K562 (cell line): ENCODE measurements around the gene ANKS1B. TPM values are rescaled to one million over a fixed set of nuclear protein-coding genes. Genes with fewer than 3 reads are reported as not detected.

Experiments used
- ATAC-seq: fragments of 200-7000 bp; cut with Tn5 transposase; 3 replicates; pipeline ENCODE4 v1.9.1; 2020; ENCODE audit warnings: moderate library complexity
- BruUV-seq: library from RNA; stranded (reverse); fragments of 400-500 nt; replicated peaks from 2 replicates; lab custom pipeline; 2021; lab: Mats Ljungman, UMichigan
- CTCF ChIA-PET: fragments of 300-600 bp; formaldehyde crosslinking; extraction: SDS; loops from one replicate; lab custom pipeline; 2021; ENCODE audit warnings: low intra/inter-chr PET ratio; lab: Yijun Ruan, JAX
- POLR2A ChIA-PET: fragments of 300-600, 350-650 bp; sonication (Branson Sonifier 250); formaldehyde crosslinking; extraction: SDS; loops from one replicate; lab custom pipeline; 2021; ENCODE audit warnings: antibody characterized with exemption, inconsistent platforms; lab: Yijun Ruan, JAX
- DNase-seq, 4 experiments: peaks; one replicate each; pipeline versions ENCODE4 v3.0.0 to v3.0.0-alpha.2; 2011 to 2018; ENCODE audit warnings: low spot score in 3 of 4, mixed read lengths in 3 of 4; ENCODE audit errors: extremely low read depth in 1 of 4
- FAIRE-seq: peaks from 2 replicates; lab custom pipeline; 2011; peaks lifted over from hg19 to GRCh38; lab: Jason Lieb, UNC
- H2AFZ ChIP-seq: 2 replicates; pipeline ENCODE4 v1.6.0; 2011; ENCODE audit warnings: low read depth, low read length, control low read depth, inconsistent platforms
- H3K27ac ChIP-seq: fragments of 200-600 bp; 3 replicates; pipeline ENCODE4 v1.8.0; 2011; ENCODE audit warnings: low read depth, mild to moderate bottlenecking, control low read depth, inconsistent platforms, low read length, moderate library complexity, mixed read lengths; ENCODE audit errors: extremely low read depth
- H3K27me3 ChIP-seq, 2 experiments: fragments of 300-600 bp in 1 of 2; 2 replicates in 1 of 2; 3 replicates in 1 of 2; pipeline versions ENCODE4 v1.6.0 to v1.8.0; 2011; ENCODE audit warnings: inconsistent platforms in 2 of 2, low read length in 2 of 2, mild to moderate bottlenecking in 1 of 2, mixed read lengths in 1 of 2, moderate library complexity in 1 of 2; ENCODE audit not compliant: control insufficient read depth in 2 of 2, insufficient read depth in 2 of 2
- H3K36me3 ChIP-seq: fragments of 300-600 bp; 3 replicates; pipeline ENCODE4 v1.8.0; 2011; ENCODE audit warnings: mild to moderate bottlenecking, low read length, inconsistent platforms; ENCODE audit not compliant: control insufficient read depth, insufficient read depth
- H3K4me1 ChIP-seq, 2 experiments: fragments of 200-600 bp in 1 of 2; replicated peaks in 1 of 2; 2 replicates in 1 of 2; 3 replicates in 1 of 2; pipeline versions ENCODE4 v1.5.1 to v1.8.0; 2011; ENCODE audit warnings: inconsistent platforms in 2 of 2, low read length in 2 of 2, mild to moderate bottlenecking in 1 of 2, mixed read lengths in 1 of 2, moderate library complexity in 1 of 2; ENCODE audit not compliant: control insufficient read depth in 2 of 2, insufficient read depth in 2 of 2
- H3K4me2 ChIP-seq: 2 replicates; pipeline ENCODE4 v1.6.1; 2011; ENCODE audit warnings: low read length, control low read depth, inconsistent platforms, mixed read lengths; ENCODE audit not compliant: insufficient read depth
- H3K4me3 ChIP-seq: fragments of 200-600 bp; sonication (generic), shearing (Covaris generic); 2 replicates; pipeline ENCODE4 v1.5.1; 2016; ENCODE audit warnings: control low read depth, inconsistent platforms
- H3K79me2 ChIP-seq: fragments of 200-600 bp; 3 replicates; pipeline ENCODE4 v1.8.0; 2011; ENCODE audit warnings: low read length, inconsistent platforms; ENCODE audit not compliant: control insufficient read depth, insufficient read depth
- H3K9ac ChIP-seq, 2 experiments: 2 replicates each; pipeline versions ENCODE4 v1.6.0 to v1.6.1; 2011; ENCODE audit warnings: low read depth in 2 of 2, low read length in 2 of 2, control low read depth in 1 of 2, inconsistent platforms in 1 of 2, mild to moderate bottlenecking in 1 of 2, mixed read lengths in 1 of 2; ENCODE audit not compliant: insufficient read depth in 1 of 2
- H3K9me1 ChIP-seq: one replicate; pipeline ENCODE4 v1.6.0; 2011; ENCODE audit warnings: inconsistent platforms, mild to moderate bottlenecking, low read length, moderate library complexity; ENCODE audit not compliant: control insufficient read depth, insufficient read depth
- H3K9me3 ChIP-seq: replicated peaks from 2 replicates; pipeline ENCODE4 v1.5.1; 2011; ENCODE audit warnings: low read depth, low read length, inconsistent platforms; ENCODE audit not compliant: control insufficient read depth, insufficient read depth
- H4K20me1 ChIP-seq: replicated peaks from 2 replicates; pipeline ENCODE4 v1.6.1; 2011; ENCODE audit warnings: low read length, inconsistent platforms, mixed read lengths; ENCODE audit not compliant: control insufficient read depth, insufficient read depth
- POLR2B ChIP-seq: fragments of 450-650 bp; IDR thresholded peaks from 2 replicates; pipeline ENCODE4 v1.6.1; 2018; ENCODE audit warnings: low read depth; ENCODE audit not compliant: partially characterized antibody
- ZFX ChIP-seq: sonication (generic); formaldehyde crosslinking; IDR thresholded peaks from 2 replicates; pipeline ENCODE4 v1.8.0; 2022; ENCODE audit warnings: mild to moderate bottlenecking, missing genetic modification reagents, moderate library complexity
- ZNF561 ChIP-seq: fragments of 450-650 bp; formaldehyde crosslinking; conservative IDR thresholded peaks from 2 replicates; pipeline ENCODE4 v1.4.0; 2020; ENCODE audit warnings: mild to moderate bottlenecking, moderate library complexity
- WGBS: fragments of 100-300 bp; shearing (Covaris generic); methylation state at CpG from one replicate; pipeline ENCODE4 v1.1.6; 2016; ENCODE audit warnings: low coverage, mixed read lengths; ENCODE audit not compliant: insufficient coverage; ENCODE audit errors: missing lambda C conversion rate; 5-methylcytosine and 5-hydroxymethylcytosine counted together
- in situ Hi-C: fragments of 300-500 bp; cut with MboI; formaldehyde crosslinking; loops from 4 replicates; pipeline ENCODE4 v1.15.0; 2018; ENCODE audit warnings: inconsistent platforms, mixed read lengths
- intact Hi-C: fragments of 100-400 bp; cut with micrococcal nuclease; formaldehyde crosslinking; loops from 2 replicates; pipeline ENCODE4 v1.14.2; 2022
- polyA plus RNA-seq, 8 experiments: library from polyadenylated mRNA; depleted of rRNA in 4 of 8; stranded (reverse) in 5 of 8; unstranded in 3 of 8; fragments of >200 nt; fragmentation: Nextera tagmentation in 2 of 8; fragmentation: Illumina TruSeq in 1 of 8; extraction: Ambion mirVana in 2 of 8; extraction: Trizol in 1 of 8; gene quantifications; 2 replicates each; pipeline versions ENCODE4 v1.2.1 to v1.2.3, GENCODE V29; 2011 to 2014; ENCODE audit warnings: inconsistent platforms in 1 of 8, missing spikeins in 1 of 8
- total RNA-seq, 7 experiments: library from RNA; depleted of rRNA in 6 of 7; stranded (reverse); fragments of >200 nt in 6 of 7; fragmentation: Illumina TruSeq in 2 of 7; extraction: Trizol in 2 of 7; gene quantifications; 2 replicates each; pipeline versions ENCODE4 v1.2.1 to v1.2.3, GENCODE V29; 2011 to 2021; ENCODE audit warnings: low replicate concordance in 1 of 7
- TF ChIP-seq, protein P1 (sequence below): fragments of 450-650 bp; conservative IDR thresholded peaks from 2 replicates; pipeline ENCODE4 v1.6.1; 2016; ENCODE audit warnings: missing genetic modification characterization, low read depth, mild to moderate bottlenecking, control low read depth, missing compliant biosample characterization
- TF ChIP-seq, protein P2 (sequence below): sonication (generic); formaldehyde crosslinking; IDR thresholded peaks from 2 replicates; pipeline ENCODE4 v1.8.1; 2023; ENCODE audit warnings: mild to moderate bottlenecking, missing genetic modification reagents, moderate library complexity

ANKS1B gene
- total and polyA plus RNA-seq, 9 of the 15 experiments (the other 6 are each of a cell fraction or from before 2014, with no cell fraction given), result 0.04 to 0.47 (median 0.28) TPM; not detected in 4

DNA sequence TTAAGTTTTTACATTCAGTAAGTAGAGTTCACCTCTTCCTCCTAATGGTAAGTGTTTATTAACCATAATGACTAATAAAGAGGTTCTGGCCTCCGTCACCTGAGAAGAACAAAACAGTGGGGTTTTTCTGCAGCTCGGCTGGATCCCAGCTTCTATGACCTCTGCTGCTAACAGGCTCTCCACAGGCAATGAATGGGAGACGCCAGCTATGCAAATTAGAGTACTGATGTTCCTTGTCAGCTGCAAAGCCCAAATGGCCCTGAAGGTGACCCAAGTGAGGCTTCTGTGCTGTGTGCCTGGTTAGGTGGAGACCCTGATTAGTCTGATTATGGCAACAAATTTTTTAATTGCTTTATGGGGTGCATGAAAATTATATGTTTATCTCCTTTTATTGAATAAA lies 1121.6 kb downstream of the ANKS1B start (continued):
- TF ChIP-seq, protein P1, sequence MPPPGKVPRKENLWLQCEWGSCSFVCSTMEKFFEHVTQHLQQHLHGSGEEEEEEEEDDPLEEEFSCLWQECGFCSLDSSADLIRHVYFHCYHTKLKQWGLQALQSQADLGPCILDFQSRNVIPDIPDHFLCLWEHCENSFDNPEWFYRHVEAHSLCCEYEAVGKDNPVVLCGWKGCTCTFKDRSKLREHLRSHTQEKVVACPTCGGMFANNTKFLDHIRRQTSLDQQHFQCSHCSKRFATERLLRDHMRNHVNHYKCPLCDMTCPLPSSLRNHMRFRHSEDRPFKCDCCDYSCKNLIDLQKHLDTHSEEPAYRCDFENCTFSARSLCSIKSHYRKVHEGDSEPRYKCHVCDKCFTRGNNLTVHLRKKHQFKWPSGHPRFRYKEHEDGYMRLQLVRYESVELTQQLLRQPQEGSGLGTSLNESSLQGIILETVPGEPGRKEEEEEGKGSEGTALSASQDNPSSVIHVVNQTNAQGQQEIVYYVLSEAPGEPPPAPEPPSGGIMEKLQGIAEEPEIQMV (tag), result no peak
- TF ChIP-seq, protein P2, sequence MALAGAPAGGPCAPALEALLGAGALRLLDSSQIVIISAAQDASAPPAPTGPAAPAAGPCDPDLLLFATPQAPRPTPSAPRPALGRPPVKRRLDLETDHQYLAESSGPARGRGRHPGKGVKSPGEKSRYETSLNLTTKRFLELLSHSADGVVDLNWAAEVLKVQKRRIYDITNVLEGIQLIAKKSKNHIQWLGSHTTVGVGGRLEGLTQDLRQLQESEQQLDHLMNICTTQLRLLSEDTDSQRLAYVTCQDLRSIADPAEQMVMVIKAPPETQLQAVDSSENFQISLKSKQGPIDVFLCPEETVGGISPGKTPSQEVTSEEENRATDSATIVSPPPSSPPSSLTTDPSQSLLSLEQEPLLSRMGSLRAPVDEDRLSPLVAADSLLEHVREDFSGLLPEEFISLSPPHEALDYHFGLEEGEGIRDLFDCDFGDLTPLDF, result no peak
- TF ChIP-seq POLR2B, result no peak
- TF ChIP-seq ZFX, result no peak

DNA sequence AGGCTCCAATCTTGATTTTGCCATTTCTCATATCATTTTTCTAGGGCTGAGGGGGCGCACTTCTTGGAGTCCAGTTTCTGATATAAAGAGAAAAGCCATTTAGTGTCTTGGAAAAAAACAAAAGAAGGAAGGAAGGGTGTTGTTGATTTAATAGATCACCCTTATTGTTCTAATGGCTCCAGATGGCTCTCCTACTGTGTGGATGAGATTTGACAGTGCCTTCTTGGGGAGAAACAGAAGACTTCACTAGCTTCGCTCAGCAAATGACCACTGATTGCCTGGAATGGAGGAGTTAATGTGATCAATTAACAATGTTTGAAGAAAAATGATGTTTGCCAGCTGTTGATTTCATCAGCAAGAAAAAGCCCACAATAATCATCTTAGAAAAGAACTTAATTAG lies 1123.5 kb downstream of the ANKS1B start:
- 0% methylated on average over 2 of the region's 2 CpGs for WGBS
- CTCF ChIA-PET, result no interaction called here
- DNase-seq (no peak), FAIRE-seq (no peak)
- Histone ChIP-seq H3K27ac (no peak overlapping the region), H3K36me3 (no peaks in the 10 kb centered on the region), H2AFZ (no peak overlapping the region), H3K9me1 (no peaks in the 10 kb centered on the region), H3K4me2 (no peak overlapping the region), H3K79me2 (no peaks in the 10 kb centered on the region), H3K4me3 (no peak overlapping the region), H3K9ac (no peak overlapping the region), H3K4me1 (no peaks in the 10 kb centered on the region), H3K9me3 (no peaks in the 10 kb centered on the region; the same call in 1 of the 2 replicates), H3K27me3 (no peaks in the 10 kb centered on the region)
- in situ Hi-C loops (no loop called here), intact Hi-C loops (no loop called here)
- BruUV-seq, result no TSS peak
- POLR2A ChIA-PET, result no interaction called here
- TF ChIP-seq ZNF561 (CRISPR knock-in tag), result no peak
- TF ChIP-seq, all 486 proteins: peak for 0
- no peak for ATAC-seq
- no peaks in the 10 kb centered on the region for H4K20me1 ChIP-seq
